NCI-H2196 treated with DMSO at 0.1 percent for 48 hours (cell line): ENCODE data around the gene SFRP2.

ENCODE experiments used
- DNase-seq: peaks from one replicate; lab custom pipeline; 2025; ENCODE audit not compliant: unreplicated experiment; lab: John Stamatoyannopoulos, UW

SFRP2 gene, protein sequence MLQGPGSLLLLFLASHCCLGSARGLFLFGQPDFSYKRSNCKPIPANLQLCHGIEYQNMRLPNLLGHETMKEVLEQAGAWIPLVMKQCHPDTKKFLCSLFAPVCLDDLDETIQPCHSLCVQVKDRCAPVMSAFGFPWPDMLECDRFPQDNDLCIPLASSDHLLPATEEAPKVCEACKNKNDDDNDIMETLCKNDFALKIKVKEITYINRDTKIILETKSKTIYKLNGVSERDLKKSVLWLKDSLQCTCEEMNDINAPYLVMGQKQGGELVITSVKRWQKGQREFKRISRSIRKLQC

DNA sequence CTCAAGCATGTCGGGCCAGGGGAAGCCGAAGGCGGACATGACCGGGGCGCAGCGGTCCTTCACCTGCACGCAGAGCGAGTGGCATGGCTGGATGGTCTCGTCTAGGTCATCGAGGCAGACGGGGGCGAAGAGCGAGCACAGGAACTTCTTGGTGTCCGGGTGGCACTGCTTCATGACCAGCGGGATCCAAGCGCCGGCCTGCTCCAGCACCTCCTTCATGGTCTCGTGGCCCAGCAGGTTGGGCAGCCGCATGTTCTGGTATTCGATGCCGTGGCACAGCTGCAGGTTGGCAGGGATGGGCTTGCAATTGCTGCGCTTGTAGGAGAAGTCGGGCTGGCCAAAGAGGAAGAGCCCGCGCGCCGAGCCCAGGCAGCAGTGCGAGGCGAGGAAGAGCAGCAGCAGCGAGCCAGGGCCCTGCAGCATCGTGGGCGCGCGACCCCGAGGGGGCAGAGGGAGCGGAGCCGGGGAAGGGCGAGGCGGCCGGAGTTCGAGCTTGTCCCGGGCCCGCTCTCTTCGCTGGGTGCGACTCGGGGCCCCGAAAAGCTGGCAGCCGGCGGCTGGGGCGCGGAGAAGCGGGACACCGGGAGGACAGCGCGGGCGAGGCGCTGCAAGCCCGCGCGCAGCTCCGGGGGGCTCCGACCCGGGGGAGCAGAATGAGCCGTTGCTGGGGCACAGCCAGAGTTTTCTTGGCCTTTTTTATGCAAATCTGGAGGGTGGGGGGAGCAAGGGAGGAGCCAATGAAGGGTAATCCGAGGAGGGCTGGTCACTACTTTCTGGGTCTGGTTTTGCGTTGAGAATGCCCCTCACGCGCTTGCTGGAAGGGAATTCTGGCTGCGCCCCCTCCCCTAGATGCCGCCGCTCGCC, at the start of gene SFRP2:
TSS of gene SFRP2 (minus strand) at position 671 of the 864 bp plus-strand sequence. CDS start at position 423, 248 bp downstream.
- DNase-seq = no peak

DNA sequence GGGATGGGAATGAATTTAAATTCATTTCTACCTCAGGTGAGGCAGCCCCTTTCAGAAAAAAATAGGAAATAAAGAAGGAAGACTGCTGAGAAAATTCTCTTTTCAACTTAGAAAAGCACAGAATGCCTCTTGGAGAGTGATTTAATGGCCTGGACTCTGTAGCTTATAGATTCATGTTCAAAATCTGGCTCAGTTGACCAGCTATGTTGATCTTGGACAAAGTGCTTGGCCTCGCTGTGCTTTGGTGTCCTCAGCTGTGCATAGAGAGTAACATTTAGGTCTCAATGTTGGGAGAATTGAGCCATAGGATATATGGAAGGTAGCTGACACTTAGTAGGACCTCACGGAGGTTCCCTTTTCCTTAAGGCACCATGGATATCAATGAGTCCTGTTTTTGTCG, 49.7 kb upstream of the SFRP2 start:
- DNase-seq = no peak

GRCh38 chr4:153834901-153835300, 46.0 kb upstream of the SFRP2 start:
- no peak for DNase-seq

- no peak for DNase-seq
Measured at GRCh38 chr4:153832720-153833287, 43.9 kb upstream of the SFRP2 start.

GRCh38 chr4:153832054-153832453, 43.2 kb upstream of the SFRP2 start:
- no peak for DNase-seq

DNA sequence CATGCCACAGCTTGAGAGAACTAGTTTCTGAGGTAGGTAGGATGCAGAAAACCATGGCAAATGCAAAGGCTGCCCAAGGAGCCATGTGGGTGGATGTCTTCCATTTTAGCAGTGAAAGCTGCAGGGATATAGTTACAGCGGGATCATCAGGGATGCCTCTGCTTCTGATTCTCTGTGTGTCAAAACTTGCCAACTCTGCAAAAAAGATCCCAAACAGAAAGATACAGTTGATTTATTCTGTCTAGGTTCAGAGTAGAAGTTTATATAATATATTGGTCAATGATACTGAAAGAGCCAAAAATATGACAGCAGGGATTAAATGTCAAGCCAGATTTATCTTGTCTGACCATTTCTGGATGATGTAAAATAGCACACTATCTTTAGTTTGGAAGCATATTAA, 42.4 kb upstream of the SFRP2 start:
- DNase-seq = no peak

DNA sequence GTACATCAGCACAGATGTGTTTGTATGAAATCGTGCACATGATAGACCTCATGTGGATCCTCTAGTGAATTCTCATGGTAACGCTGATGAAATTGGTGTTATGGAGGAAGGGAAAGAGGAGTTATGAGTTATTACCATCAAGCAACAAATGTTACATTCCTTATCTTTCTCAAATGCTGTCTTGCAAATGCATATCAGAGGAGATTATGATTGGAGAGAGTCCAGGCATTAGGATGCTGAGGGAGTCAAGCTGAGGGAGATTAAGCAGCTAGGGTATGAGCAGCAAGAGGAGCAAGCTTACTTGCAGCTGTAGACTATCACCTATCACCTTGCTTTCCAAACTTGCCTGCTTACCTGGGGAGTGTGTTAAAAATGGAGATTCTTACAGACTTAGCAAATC, 36.8 kb upstream of the SFRP2 start:
- DNase-seq = no peak

- no peak for DNase-seq
Measured at GRCh38 chr4:153825126-153825525, 36.2 kb upstream of the SFRP2 start.

GRCh38 chr4:153824501-153824900, 35.6 kb upstream of the SFRP2 start:
- no peak for DNase-seq

DNA sequence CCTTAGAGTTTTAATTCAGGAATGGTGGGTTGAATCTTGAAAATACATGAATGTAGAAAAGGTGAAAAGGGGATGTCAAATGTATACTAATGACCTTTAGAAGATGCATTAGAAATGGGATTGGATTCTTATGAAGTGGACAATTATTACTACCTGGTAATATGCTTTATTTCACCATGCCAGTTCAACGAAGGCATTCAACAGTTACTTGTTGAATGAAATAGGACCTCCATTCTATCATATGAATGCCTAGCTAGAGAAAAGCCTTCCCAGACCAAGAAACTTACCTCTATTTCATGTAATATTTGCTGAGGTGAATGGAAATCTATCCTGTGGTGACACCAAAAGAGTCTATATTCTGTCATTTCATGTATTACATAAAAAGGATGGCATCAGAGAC, 34.6 kb upstream of the SFRP2 start:
- no peak for DNase-seq

DNA sequence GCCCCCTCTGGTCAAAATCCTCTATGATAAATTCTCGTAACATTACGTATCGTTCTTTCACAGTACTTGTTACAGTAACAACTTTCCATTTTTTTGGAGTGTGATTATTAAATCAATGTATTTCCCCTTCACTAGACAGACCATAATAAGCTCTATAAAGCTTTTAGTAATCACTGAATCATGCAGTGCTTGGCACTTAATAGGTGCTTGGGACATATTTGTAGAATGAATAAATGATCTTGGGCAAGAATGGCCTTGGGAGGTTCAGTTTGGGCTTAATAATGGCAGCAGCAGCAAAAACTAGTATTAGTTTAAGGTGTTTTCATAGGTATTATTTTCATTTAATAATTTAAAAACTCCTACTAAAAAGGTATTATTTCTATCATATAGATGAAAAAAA, 33.4 kb upstream of the SFRP2 start:
- DNase-seq = no peak

- DNase-seq = no peak
Measured at GRCh38 chr4:153817466-153817865, 28.6 kb upstream of the SFRP2 start.

DNA sequence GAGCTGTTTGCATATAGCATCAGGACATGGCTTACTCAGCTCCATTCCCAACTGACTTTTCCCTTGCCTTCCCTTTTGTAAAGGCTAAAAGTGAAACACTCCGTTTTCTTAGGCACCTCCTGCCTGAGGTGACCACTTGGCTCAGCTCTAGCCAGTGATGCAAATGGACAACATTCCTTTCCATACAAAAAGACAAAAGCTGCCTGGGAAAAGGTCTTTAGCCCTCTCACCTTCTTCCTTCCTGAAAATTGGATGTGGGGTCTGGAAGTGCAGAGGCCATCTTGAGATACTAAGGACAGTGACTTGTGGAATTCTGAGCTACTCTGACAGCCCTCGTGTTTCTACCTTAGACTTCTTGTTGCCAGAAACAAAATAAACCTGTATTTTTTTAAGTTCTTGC, 27.7 kb upstream of the SFRP2 start:
- DNase-seq = no peak

GRCh38 chr4:153814789-153815188, 25.9 kb upstream of the SFRP2 start:
- DNase-seq = no peak

GRCh38 chr4:153809916-153810810, 21.3 kb upstream of the SFRP2 start:
- no peak for DNase-seq

- DNase-seq = no peak
Measured at GRCh38 chr4:153809307-153809706, 20.4 kb upstream of the SFRP2 start.

- no peak for DNase-seq
Measured at GRCh38 chr4:153808175-153808574, 19.3 kb upstream of the SFRP2 start.

- no peak for DNase-seq
Measured at GRCh38 chr4:153806073-153806472, 17.2 kb upstream of the SFRP2 start.

DNA sequence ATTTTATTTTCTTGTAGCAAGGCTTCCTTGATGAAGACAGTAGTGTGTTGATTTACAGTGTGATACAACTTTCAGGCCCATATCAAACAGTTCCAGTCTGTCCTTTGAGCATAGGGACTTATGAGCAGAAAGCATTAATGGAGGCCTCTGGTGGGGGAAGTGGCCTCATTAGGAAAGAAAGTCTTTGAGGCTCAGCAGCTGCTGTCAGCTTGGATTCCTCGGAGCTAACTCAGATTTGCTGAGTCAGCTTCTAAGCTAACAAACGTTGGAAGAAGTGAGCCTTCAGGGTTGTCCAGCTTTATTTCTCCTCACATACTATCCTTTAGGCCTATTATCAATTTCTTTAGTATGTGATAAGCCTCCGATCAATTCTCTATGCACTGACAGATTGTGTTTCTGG, 15.8 kb upstream of the SFRP2 start:
- no peak for DNase-seq

- DNase-seq = no peak
Measured at GRCh38 chr4:153799694-153800074, 10.8 kb upstream of the SFRP2 start.
